GM19467 (cell line): ENCODE data around the gene CYTH2.

Experiments
- ATAC-seq: cut with Tn5 transposase; IDR thresholded peaks from one replicate; pipeline ENCODE4 v1.9.1; 2021; ENCODE audit warnings: mild to moderate bottlenecking, moderate library complexity; ENCODE audit not compliant: unreplicated experiment

CYTH2 gene, protein sequence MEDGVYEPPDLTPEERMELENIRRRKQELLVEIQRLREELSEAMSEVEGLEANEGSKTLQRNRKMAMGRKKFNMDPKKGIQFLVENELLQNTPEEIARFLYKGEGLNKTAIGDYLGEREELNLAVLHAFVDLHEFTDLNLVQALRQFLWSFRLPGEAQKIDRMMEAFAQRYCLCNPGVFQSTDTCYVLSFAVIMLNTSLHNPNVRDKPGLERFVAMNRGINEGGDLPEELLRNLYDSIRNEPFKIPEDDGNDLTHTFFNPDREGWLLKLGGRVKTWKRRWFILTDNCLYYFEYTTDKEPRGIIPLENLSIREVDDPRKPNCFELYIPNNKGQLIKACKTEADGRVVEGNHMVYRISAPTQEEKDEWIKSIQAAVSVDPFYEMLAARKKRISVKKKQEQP

DNA sequence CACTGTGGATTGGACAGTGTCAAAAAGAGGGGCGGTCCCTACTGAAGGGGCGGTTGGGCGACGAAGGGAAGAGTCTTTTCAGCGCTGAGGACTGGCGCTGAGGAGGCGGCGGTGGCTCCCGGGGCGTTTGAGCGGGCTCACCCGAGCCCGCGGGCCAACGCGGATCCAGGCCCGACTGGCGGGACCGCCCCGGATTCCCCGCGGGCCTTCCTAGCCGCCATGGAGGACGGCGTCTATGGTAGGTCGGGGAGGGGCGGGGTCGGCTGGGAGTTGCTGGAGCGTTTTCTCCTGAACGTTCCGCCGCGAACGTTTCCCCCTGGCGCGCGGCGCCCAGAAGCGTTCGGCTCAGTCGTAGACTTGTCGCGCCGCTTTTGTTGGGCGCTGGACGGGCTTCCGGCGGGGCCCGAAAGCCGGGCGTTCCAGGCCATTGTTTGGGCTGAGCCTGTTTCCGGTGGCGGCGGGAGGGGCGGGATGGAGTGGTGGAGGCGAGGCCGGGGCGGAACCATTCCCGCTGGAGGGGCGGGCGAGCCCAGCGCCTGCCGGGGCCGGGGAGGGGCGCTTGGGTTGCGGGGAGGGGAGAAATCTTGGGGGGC lies at the start of gene CYTH2:
CYTH2 (plus strand) TSS at position 81 of the 593 bp plus-strand sequence; CDS start at position 220, 139 bp downstream.
- peak; percentile 20 for ATAC-seq

DNA sequence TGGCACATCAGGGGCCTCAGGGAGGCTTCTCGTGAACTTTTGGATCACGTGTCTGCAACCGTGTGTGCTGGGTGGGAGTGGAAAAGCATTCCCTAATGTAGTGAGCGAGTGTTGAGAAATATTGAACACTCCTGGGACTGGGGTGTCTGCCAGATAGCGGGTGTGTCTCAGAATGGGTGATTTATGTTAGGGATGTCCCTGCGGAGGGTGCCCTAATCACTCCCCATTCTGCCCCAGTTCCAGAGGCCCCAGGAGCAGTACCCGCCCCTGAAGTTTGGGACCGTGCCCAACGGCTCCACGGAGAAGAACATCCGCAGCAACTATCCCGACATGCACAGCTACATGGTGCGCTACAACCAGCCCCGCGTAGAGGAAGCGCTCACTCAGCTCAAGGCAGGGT lies 47.6 kb upstream of the CYTH2 start:
- ATAC-seq: no peak

DNA sequence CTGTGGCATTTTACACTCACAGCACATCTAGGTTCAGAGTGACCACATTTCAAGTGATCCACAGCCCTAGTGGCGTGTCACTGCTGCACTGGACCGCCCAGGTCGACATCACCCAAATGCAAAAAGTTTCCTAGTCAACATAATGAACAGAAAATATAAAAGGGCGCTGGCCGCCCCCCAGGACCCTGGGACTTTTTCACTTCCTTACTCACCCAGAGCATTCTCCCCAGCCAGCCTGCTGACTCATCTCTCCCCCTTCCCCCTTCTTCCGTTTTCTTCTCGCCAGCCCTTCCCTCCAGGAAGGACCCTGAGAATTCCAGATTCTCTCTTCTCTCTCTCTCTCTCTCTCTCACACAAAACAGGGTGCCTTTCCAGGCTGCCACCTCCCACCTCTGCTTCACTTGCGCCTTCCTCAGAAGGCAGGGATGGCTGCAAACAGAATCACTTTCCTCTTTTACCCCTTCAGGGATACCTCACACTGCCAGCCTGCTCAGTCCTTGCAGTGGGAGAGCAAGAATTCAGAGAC lies 44.4 kb upstream of the CYTH2 start:
- ATAC-seq: no peak

DNA sequence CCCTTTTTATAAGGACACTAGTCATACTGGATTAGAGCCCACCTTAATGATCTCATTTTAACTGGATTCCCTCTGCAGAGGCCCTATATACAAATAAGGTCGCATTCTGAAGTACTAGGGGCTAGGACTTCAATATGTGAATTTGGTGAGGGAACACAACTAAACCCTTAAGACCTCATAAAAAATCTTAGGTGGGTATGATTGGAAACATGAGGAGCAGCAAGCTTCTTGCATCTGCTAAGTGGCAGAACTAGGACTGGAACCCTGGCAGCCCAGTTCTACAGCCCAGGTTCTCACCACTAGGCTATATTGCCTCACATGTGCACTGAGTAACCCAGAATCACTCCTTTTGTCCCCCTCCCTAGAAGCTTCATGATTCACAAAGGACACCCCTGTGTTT lies 40.5 kb upstream of the CYTH2 start:
- no peak for ATAC-seq

DNA sequence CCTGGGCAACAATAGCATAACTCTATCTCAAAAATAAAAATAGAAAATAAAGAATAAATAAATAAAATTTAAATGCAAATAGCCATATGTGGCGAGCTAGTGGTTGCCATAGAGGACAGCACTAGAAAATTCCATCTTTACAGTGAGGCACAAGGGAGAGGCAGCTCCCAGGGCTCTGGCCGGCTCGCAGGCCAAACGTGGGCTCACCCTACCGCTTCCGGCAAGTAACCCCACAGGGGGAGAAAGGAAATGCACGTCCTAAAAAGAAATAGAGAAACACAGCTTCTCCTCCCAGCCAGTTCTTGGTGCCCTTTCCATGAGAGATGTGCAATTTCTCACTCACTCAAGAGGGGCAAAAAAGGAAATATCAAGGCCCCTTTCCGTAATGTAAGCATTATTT lies 35.8 kb upstream of the CYTH2 start:
- no peak for ATAC-seq

DNA sequence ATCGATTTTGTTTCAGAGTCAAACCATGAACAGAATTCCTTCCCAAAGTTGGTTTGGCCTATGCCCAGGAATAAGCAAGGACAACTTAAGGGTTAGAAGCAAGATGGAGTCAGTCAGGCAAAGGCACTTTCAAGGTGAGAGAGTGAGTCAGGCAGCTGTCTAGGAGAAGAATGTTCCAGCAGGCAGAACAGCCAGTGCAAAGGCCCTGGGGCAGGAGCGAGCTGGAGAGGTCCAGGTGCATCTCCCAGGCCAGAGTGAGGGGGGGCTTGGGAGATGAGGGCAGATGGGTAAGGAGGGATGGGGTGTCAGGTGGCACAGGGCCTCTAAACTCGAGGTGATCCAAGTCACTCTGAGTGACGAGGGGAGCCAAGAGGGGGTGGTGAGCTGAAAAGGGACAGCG lies 32.6 kb upstream of the CYTH2 start:
- ATAC-seq: no peak

DNA sequence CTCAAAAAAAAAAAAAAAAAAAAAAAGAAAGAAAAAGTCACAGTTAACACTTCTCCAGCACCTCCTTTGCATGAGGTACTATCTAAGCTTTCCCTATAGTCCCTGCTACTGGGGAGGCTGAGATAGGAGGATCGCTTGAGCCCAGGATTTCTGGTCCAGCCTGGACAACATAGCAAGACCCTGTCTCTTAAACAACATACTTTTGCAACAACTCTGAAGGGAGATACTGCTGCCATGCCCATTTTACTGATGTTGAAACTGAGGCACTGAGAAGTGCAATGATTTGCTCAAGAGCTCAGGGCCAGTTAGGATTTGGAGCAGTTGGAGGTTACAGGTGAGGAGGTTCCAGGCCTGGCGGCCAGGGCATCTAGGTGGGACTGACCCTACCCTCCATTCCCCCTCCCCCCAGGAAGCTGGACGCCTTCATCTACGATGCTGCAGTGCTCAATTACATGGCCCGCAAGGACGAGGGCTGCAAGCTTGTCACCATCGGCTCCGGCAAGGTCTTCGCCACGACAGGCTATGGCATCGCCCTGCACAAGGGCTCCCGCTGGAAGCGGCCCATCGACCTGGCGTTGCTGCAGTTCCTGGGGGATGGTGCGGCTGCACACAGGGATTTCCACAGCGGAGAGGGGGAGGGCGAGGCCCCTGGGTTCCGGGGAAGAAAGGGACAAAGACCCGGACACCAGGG lies 27.7 kb upstream of the CYTH2 start:
- ATAC-seq: no peak

DNA sequence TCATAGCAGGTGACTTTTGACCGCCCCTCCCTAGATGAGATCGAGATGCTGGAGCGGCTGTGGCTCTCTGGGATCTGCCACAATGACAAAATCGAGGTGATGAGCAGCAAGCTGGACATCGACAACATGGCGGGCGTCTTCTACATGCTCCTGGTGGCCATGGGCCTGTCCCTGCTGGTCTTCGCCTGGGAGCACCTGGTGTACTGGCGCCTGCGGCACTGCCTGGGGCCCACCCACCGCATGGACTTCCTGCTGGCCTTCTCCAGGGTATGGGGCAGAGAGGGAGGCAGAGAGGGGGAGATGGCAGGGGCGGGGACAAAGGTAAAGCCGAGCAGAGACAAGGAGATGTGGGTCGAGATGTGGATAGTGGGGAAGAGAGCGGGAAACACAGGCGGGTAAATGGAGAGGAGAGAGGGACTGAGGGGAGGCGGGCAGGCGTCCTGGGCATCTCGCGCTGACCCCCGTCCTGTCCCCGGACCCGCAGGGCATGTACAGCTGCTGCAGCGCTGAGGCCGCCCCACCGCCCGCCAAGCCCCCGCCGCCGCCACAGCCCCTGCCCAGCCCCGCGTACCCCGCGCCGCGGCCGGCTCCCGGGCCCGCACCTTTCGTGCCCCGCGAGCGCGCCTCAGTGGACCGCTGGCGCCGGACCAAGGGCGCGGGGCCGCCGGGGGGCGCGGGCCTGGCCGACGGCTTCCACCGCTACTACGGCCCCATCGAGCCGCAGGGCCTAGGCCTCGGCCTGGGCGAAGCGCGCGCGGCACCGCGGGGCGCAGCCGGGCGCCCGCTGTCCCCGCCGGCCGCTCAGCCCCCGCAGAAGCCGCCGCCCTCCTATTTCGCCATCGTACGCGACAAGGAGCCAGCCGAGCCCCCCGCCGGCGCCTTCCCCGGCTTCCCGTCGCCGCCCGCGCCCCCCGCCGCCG lies 26.8 kb upstream of the CYTH2 start:
- no peak for ATAC-seq

DNA sequence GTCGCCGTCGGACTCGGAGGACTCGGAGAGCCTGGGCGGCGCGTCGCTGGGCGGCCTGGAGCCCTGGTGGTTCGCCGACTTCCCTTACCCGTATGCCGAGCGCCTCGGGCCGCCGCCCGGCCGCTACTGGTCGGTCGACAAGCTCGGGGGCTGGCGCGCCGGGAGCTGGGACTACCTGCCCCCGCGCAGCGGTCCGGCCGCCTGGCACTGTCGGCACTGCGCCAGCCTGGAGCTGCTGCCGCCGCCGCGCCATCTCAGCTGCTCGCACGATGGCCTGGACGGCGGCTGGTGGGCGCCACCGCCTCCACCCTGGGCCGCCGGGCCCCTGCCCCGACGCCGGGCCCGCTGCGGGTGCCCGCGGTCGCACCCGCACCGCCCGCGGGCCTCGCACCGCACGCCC lies 25.9 kb upstream of the CYTH2 start:
- ATAC-seq: no peak

DNA sequence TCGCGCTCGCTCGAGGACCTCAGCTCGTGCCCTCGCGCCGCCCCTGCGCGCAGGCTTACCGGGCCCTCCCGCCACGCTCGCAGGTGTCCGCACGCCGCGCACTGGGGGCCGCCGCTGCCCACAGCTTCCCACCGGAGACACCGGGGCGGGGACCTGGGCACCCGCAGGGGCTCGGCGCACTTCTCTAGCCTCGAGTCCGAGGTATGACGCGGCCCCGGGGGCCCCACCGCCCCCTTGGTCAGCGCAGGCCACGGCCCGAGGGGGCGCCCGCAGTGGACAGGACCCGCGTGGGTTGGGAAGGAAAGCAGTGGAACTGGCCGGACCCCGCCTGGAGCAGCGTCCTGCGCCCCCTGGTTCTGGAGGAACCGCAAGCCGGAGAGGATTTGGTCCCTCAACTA lies 25.4 kb upstream of the CYTH2 start:
- ATAC-seq: no peak

DNA sequence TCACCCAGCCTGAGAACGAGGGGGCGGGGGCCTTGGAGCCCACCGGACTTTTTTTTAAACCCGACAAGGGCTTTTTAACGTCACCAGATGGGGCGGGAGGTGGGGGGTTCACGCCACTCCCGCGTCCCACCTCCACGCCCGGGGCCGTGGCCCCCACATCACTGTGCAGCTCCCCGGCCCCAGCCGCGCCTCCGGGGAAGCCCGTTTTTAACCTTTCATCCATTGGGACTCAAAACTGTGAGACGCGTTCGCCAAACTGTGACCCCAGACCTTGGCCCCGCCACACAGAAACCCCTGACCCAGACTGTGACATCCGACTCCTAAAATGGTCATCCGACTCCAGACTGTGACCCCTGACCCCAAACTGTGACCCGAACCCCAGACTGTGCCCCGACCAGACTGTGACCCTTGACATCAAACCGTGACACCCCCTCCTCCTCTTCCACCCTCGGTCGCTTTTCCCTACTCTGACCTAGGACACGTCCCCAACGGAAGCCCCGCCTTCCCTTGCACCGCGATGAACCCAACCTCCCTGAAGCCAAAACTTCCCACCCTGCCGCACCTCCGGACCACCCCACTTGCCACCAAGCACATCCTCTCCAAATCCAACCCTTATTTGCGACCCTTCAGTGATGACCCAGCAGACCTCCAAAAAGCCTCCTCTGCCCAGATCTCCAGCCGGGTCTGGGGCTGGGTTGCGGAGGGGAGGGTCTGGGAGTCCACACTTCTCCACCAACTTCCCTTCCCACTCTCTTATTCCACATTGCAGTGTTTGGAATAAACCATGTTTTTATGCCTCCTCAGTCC lies 24.8 kb upstream of the CYTH2 start:
- no peak for ATAC-seq

DNA sequence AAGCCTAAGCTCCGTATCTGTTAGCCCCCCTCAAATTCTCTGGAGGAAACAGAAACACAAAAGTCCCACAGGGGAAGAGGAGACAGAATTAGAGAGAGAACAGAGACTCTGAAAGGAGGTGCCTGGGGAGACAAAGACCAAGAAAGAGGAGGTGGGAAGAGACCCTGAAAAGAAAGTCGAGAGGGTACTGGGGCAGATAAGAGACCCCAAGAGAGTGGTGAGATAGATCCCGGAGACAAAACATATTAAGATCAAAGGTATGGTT lies 24.3 kb upstream of the CYTH2 start:
- no peak for ATAC-seq

DNA sequence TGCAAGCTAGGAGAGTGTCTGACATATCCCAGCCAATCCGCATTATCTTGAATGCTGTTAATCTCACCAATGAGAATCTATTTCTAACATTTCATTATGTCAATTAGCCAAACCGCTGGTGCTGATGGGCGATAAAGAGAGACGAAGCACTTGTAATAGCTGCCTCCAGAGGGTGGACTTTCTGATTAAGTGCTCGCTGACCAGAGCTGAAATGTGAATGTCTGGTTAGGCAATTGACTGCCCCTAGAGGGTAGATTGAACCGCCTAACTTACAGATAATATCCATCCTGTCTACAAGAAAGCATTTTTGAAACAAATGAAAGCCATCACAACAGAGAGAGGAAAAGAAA lies 23.9 kb upstream of the CYTH2 start:
- ATAC-seq: peak; percentile 29

DNA sequence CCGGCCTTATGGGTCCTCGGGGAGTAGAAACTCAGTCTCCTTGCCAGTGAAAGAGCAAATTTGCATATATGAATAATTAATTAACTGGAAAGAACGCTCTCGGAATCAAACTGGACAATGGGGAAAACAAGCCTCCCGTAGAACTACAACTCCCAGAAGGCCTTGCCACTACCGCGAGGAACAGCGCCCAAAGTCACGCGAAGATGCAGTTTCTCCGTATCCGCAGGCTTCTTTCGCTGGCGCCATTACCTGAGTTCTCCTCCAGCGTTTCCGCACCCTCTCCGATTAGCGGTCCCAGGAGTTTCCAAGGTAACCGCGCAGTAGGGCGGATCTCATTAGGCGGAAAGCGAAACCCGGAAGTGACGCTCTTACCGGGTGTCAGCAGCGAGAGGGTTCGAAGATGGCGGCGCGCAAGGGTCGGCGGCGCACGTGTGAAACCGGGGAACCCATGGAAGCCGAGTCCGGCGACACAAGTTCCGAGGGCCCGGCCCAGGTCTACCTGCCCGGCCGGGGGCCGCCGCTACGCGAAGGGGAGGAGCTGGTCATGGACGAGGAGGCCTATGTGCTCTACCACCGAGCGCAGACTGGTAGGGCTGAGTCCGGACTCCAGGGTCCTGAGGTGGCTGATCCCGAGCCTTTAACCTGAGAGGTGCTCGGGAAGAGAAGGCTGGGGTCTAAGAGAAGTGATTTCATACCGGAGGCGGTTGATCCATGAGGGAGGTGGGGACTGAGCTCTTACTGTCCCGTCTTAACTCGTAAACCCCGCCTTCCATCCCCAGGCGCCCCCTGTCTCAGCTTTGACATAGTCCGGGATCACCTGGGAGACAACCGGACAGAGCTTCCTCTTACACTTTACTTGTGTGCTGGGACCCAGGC lies 23.3 kb upstream of the CYTH2 start, which contains the start of gene GRWD1:
GRWD1 (plus strand) TSS at position 378 of the 876 bp plus-strand sequence; CDS start at position 401, 23 bp downstream.
- peak; percentile 82 for ATAC-seq

DNA sequence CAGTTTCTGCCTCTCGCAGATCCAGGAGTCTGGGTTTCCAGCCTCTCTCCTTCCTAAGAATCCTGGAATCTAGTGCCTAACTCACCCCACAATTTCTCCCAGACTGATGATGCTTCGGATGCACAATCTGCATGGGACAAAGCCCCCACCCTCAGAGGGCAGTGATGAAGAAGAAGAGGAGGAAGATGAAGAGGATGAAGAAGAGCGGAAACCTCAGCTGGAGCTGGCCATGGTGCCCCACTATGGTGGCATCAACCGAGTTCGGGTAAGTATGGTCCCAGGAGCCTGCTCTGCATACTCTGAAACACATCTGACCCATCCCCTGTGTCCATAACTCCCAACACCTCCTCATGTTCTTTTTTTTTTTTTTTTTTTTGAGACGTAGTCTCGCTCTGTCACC lies 22.6 kb upstream of the CYTH2 start:
- ATAC-seq: no peak

DNA sequence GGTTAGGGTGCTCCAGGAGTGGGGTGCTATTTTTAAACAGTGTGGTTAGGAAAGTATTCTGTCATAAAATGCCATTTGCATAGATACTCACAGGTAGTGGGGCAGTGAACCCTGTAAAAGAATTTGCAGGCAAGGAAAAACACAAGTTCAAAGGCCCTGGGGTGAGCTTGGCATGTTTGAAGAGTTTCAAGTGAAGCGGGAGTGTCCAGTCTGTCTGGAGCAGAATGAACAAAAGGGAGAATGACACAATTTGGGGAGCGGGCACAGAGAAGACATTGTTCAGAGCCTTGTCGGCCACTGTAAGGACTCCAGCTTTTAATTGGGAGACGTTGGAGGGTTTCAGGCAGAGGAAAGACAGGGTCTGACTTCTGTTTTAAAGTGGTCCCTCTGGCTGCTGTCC lies 20.6 kb upstream of the CYTH2 start:
- no peak for ATAC-seq

DNA sequence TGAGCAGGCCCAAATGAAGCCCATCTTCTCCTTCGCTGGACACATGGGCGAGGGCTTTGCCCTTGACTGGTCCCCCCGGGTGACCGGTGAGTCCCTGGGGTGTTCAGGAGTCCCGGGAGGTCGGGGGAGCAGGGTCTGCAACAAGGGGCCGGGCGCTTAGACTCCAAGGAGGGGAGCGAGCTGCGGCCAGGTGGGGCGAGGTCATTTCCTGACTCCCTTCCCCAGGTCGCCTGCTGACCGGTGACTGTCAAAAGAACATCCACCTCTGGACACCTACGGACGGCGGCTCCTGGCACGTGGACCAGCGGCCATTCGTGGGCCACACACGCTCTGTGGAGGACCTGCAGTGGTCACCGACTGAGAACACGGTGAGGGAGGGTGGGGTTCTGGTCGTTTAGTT lies 18.7 kb upstream of the CYTH2 start:
- no peak for ATAC-seq

DNA sequence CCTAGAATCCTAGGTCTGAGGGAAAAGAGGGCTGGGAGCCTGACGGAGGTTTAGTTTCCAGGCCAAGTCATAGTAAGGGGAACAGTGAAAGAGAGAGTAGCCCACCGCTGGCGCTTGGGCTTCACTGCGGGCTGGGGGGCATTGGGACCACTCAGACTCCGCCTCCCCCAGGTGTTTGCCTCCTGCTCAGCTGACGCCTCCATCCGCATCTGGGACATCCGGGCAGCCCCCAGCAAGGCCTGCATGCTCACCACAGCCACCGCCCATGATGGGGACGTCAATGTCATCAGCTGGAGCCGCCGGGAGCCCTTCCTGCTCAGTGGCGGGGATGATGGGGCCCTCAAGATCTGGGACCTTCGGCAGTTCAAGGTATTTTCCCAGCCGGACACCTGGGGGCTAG lies 18.3 kb upstream of the CYTH2 start:
- ATAC-seq: no peak

DNA sequence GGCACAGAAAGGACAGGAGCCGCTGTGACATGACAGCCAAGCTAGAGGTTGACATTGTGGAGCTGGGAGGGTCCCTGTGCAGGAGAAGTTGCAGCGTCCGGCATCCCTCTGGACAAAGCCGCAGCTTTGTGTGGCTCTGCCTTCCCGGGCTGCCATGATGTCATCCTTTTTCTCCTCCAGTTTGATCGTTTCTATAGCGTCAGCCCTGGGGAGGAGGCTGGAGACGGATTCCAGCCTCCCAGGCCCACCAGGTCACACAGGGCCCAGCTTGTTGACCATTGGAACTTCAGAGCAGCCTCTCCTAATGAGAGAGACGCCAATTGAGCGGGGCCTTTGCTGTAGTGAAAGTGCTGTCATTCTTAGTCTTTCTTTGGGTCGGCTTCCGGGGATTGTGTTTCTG lies 17.5 kb upstream of the CYTH2 start:
- ATAC-seq: no peak
